ENCODE measurements around the gene ZNF24.

ZNF24 gene

DNA sequence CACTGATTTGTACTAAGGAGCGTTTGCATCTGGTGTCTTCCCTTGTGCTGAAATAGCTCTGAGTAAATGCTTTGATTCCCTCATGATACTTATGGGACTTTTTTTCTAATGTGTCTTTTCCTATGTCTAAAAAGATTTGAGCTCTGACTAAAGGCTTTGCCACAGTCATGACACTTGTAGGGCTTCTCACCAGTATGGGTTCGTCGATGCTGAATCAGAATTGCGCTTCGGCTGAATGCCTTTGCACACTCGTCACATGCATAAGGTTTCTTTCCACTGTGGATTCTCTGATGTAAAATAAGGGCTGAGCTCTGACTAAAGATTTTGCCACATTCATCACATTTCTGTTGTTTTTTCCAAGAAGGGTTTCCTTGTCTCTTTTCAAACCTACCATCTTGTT, 24.9 kb upstream of the ZNF24 start:
- intact Hi-C loops (cut with DNase I; ENCODE audit: low total_unique reads) = no loop called here
- no peak for DNase-seq
- no peaks in the 10 kb centered on the region for H3K27me3 ChIP-seq
- TF ChIP-seq, protein P1, sequence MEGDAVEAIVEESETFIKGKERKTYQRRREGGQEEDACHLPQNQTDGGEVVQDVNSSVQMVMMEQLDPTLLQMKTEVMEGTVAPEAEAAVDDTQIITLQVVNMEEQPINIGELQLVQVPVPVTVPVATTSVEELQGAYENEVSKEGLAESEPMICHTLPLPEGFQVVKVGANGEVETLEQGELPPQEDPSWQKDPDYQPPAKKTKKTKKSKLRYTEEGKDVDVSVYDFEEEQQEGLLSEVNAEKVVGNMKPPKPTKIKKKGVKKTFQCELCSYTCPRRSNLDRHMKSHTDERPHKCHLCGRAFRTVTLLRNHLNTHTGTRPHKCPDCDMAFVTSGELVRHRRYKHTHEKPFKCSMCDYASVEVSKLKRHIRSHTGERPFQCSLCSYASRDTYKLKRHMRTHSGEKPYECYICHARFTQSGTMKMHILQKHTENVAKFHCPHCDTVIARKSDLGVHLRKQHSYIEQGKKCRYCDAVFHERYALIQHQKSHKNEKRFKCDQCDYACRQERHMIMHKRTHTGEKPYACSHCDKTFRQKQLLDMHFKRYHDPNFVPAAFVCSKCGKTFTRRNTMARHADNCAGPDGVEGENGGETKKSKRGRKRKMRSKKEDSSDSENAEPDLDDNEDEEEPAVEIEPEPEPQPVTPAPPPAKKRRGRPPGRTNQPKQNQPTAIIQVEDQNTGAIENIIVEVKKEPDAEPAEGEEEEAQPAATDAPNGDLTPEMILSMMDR (IDR thresholded peaks at IDR 0.05) = no peak
- H3K36me3 ChIP-seq = peaks cover 0 to 13% (median 4%) of the 10 kb centered on the region in 3 donors
- H3K4me3 ChIP-seq = no peak overlapping the region
- no peaks in the 10 kb centered on the region for H3K9me3 ChIP-seq
- H3K27ac ChIP-seq = no peak overlapping the region
- no peaks in the 10 kb centered on the region for H3K4me1 ChIP-seq

DNA sequence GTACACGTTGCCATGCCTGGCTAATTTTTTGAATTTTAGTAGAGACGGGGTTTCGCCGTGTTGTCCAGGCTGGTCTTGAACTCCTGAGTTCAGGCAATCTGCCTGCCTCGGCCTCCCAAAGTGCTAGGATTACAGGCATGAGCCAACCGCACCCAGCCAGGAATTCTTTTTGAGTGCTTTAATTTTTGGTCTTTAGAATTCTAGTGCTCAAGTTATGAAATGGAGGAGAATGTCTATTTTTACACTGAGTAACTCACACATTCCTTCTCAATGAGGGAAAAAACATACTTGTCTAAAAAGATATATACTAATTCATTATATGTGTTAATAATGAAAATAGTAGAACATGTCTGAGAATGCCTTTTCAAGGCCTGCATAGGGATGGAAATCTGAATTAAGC, 24.4 kb upstream of the ZNF24 start:
- H3K9me3 ChIP-seq = no peaks in the 10 kb centered on the region
- no peak for DNase-seq
- TF ChIP-seq, protein P1 (IDR thresholded peaks at IDR 0.05) = no peak
- no peaks in the 10 kb centered on the region for H3K4me1 ChIP-seq
- H3K4me3 ChIP-seq = no peak overlapping the region
- H3K27ac ChIP-seq = no peak overlapping the region
- H3K27me3 ChIP-seq = no peaks in the 10 kb centered on the region
- H3K36me3 ChIP-seq = peaks cover 0 to 13% (median 4%) of the 10 kb centered on the region in 3 donors
- intact Hi-C loops (cut with DNase I; ENCODE audit: low total_unique reads) = no loop called here

DNA sequence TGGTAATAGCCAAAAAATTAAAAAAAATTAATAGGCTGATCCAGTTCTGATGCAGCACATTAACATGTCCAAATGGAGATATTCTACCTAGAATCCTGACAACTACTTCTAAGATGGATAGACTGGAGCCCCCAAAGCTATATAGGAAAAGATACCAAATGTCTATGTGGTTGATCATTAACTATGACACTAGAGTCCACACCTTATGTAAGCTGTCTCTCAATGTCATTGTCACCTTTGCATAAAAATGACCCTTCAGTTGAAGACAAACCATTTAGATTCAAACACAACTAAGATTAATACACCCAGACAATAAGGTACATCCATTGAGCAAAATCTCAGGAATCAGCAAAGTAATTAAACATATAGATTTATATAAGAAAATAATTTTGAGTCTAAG, 18.3 kb upstream of the ZNF24 start:
- intact Hi-C loops (cut with DNase I; ENCODE audit: low total_unique reads) = no loop called here
- Histone ChIP-seq H3K27me3 (no peaks in the 10 kb centered on the region), H3K36me3 (no peaks in the 10 kb centered on the region), H3K4me3 (no peak overlapping the region), H3K27ac (no peak overlapping the region), H3K9me3 (no peaks in the 10 kb centered on the region), H3K4me1 (no peaks in the 10 kb centered on the region)
- no peak for DNase-seq
- TF ChIP-seq, protein P1 (IDR thresholded peaks at IDR 0.05) = no peak

DNA sequence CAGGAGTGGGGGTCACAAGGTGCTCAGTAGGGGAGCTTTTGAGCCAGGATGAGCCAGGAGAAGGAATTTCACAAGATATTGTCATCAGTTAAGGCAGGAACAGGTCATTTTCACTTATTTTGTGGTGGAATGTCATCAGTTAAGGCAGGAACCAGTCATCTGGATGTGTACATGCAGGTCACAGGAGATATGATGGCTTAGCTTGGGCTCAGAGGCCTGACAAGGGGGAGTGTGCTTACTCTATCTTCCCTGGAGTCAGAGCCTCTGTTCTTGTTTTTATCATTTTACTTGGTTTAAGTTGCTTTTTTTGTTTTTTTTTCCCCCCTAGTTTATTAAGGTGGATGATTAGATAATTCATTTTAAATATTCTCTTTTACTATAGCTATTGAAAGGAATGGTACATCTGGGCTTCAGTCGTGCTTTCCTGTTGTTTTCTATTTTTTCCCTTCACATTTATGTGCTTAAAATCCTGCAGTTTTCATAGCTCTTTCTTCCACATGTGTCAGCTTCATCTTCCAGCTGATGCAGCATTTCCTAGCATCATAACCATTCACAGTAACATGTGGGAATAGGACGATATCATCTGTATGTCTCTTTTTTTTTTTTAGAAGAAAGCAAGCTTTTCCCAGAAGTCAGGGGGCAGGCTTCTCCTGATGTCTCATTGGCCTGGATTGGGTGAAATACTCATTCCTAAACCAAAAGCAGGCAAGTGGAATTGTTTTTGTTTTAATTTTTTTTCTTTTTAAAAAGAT, 17.5 kb upstream of the ZNF24 start:
- Histone ChIP-seq H3K4me3 (no peak overlapping the region), H3K27me3 (no peaks in the 10 kb centered on the region), H3K36me3 (no peaks in the 10 kb centered on the region), H3K4me1 (no peaks in the 10 kb centered on the region), H3K9me3 (no peaks in the 10 kb centered on the region), H3K27ac (no peak overlapping the region)
- no peak for DNase-seq
- TF ChIP-seq, protein P1 (IDR thresholded peaks at IDR 0.05) = no peak
- intact Hi-C loops (cut with DNase I; ENCODE audit: low total_unique reads) = no loop called here

DNA sequence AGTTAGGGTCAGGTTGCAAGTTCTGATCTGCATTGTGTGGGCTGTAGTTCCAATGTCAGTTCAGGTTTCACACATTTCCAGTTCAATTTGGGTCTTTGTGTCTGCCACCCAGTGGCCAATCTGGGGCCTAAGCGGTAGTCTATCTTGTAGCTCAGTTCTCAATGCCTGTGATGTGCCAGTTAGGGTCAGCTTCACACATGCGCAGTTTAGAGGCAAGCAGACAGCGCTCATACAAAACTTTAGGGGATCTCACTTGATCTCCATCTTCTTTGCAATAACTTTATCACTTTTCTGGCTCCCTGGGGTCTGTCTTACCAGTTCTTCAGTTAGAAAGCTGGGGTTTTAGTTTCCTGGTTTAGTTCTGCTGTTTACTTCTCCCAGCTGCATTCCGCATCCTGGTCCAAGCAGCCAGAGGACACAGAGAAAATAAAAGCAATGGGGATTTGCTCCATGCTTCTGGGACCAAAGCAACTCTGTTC, 11.0 kb upstream of the ZNF24 start:
- Histone ChIP-seq H3K27me3 (no peaks in the 10 kb centered on the region), H3K4me1 (no peaks in the 10 kb centered on the region), H3K36me3 (no peaks in the 10 kb centered on the region), H3K4me3 (peak overlapping the region; percentile 24 to 32), H3K9me3 (peaks cover 0 to 8% (median 0%) of the 10 kb centered on the region in 3 donors), H3K27ac (peak overlapping the region; percentile 53 to 62)
- TF ChIP-seq, protein P1 (IDR thresholded peaks at IDR 0.05) = peak; percentile 67 to 73
- intact Hi-C loops (cut with DNase I; ENCODE audit: low total_unique reads) = loop anchor here (5.0 kb wide), 1 partner anchor 128 kb away; no protein-coding TSS in a partner anchor
- peak; percentile 82 to 87 for DNase-seq

Measured in tibial artery (tissue), 4 donors.